Progenitor cell of endocrine pancreas (in vitro differentiated cells): Measurements from ENCODE around the gene CYBA. TPM values are rescaled to one million over a fixed set of nuclear protein-coding genes. Genes with fewer than 3 reads are reported as not detected.

ENCODE experiments used
- DNase-seq: peaks from one replicate; pipeline ENCODE4 v3.0.0; 2021; ENCODE audit warnings: low spot score; ENCODE audit not compliant: unreplicated experiment
- H3K27ac Mint-ChIP-seq: 2 replicates; pipeline ENCODE4 v1.8.0; 2021; ENCODE audit warnings: mild to moderate bottlenecking, moderate library complexity, mixed read lengths
- H3K27me3 Mint-ChIP-seq: 2 replicates; pipeline ENCODE4 v1.8.0; 2021; ENCODE audit warnings: mixed read lengths
- H3K36me3 Mint-ChIP-seq: 2 replicates; pipeline ENCODE4 v1.8.0; 2022; ENCODE audit warnings: mixed read lengths; ENCODE audit not compliant: insufficient read depth
- H3K4me1 Mint-ChIP-seq: 2 replicates; pipeline ENCODE4 v1.8.0; 2021; ENCODE audit warnings: low read depth, mixed read lengths
- H3K4me3 Mint-ChIP-seq: 2 replicates; pipeline ENCODE4 v1.8.0; 2021; ENCODE audit warnings: low read depth, mild to moderate bottlenecking, moderate library complexity, mixed read lengths
- H3K9me3 Mint-ChIP-seq: 2 replicates; pipeline ENCODE4 v1.8.0; 2021; ENCODE audit warnings: low read depth, mixed read lengths
- CTCF ChIP-seq: fragments of 200-600 bp; sonication (generic); IDR thresholded peaks from one replicate; pipeline ENCODE4 v1.5.0; 2021; ENCODE audit warnings: antibody characterized with exemption, mild to moderate bottlenecking; ENCODE audit not compliant: unreplicated experiment
- total RNA-seq: library from RNA; stranded (reverse); gene quantifications from 2 replicates; pipeline ENCODE4 v1.2.1, GENCODE V29; 2021

The CYBA gene
- total RNA-seq, 1 donor from 2014 or later = 111 TPM

GRCh38 chr16:88642881-88643643, 7.8 kb downstream of the CYBA start:
- Mint-ChIP-seq H3K4me3 (no peak overlapping the region), H3K9me3 (no peaks in the 10 kb centered on the region), H3K27me3 (peaks cover 13% of the 10 kb centered on the region), H3K4me1 (no peaks in the 10 kb centered on the region), H3K36me3 (peaks cover 4% of the 10 kb centered on the region), H3K27ac (no peak overlapping the region)
- DNase-seq = no peak
- no peak for TF ChIP-seq CTCF

DNA sequence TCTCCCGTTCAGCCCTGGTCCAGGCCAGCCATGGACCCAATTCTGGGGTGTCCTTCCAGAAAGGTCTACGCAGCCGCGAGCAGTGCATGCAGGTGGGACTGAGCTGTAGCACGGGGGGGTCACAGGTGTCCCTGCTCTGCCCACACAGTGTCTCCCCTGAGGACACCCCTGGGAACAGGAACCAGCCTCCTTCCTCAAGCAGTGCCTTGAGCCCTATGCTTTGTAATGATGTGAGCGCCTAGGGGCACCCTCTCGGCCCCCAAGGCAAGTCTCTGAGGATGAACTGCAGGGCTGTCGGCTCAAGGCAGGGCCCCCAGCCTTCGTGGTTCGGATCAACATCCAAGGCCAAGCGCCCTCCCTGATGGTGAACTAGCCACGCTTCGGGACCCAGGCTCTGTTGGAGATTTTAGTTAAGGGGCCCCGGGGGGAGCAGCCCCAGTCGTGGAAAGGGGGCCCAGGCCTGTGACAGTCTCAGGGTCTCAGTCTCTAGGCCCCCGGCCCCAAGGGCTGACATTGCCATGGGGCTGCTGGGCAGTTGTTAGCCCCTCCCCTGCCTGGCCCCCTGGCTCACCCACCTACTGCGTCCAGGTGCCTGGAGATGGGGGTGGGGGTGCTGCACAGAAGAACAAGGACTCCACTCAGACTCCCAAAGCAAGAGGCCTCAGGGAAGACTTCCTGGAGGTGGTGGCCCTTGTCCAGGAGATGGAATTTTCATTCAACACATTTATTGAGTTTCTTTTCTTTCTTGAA, 10.2 kb downstream of the CYBA start:
- Mint-ChIP-seq H3K36me3 (peaks cover 4% of the 10 kb centered on the region), H3K9me3 (no peaks in the 10 kb centered on the region), H3K4me3 (no peak overlapping the region), H3K27ac (no peak overlapping the region), H3K4me1 (no peaks in the 10 kb centered on the region), H3K27me3 (peaks cover 31% of the 10 kb centered on the region)
- TF ChIP-seq CTCF = no peak
- no peak for DNase-seq

GRCh38 chr16:88640039-88640495, 10.8 kb downstream of the CYBA start:
- peaks cover 35% of the 10 kb centered on the region for H3K27me3 Mint-ChIP-seq
- no peaks in the 10 kb centered on the region for H3K9me3 Mint-ChIP-seq
- peaks cover 4% of the 10 kb centered on the region for H3K36me3 Mint-ChIP-seq
- no peak overlapping the region for H3K27ac Mint-ChIP-seq
- no peak overlapping the region for H3K4me3 Mint-ChIP-seq
- no peak for DNase-seq
- H3K4me1 Mint-ChIP-seq = no peaks in the 10 kb centered on the region
- TF ChIP-seq CTCF = no peak

DNA sequence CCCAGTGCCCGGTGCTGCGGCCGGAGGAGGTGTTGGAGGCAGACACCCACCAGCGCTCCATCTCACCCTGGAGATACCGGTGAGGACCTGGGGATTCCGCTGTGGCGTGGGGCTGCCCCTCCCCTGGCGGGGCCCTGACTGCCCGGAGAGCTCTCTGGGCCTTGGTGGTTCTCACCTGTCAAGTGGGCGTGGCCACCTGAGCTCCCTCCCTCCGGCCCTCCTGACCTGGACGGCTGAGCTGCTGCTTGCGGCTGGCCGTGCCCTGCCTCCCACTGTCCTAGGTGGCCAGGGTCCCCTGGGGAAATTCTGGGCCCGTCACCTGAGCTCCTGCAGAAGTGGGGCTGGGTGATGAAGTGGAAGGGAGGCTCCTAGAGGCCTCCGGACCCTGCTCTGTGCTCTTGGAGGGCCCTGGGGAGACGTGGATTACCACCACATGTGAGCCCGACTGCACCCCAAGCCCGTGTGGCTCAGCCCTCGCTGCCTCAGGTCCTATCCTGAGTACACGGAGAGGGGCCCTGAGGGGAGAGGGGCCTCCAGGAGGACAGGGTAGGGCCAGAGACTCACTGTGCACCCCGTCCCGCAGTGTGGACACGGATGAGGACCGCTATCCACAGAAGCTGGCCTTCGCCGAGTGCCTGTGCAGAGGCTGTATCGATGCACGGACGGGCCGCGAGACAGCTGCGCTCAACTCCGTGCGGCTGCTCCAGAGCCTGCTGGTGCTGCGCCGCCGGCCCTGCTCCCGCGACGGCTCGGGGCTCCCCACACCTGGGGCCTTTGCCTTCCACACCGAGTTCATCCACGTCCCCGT, 11.4 kb downstream of the CYBA start:
- no peak overlapping the region for H3K27ac Mint-ChIP-seq
- no peak overlapping the region for H3K4me3 Mint-ChIP-seq
- peak; percentile 47 for DNase-seq
- H3K9me3 Mint-ChIP-seq = no peaks in the 10 kb centered on the region
- H3K36me3 Mint-ChIP-seq = peaks cover 4% of the 10 kb centered on the region
- no peak for TF ChIP-seq CTCF
- H3K4me1 Mint-ChIP-seq = no peaks in the 10 kb centered on the region
- peaks cover 37% of the 10 kb centered on the region for H3K27me3 Mint-ChIP-seq
